ENCODE measurements around the gene TRAPPC4. TPM values are rescaled to one million over a fixed set of nuclear protein-coding genes. Genes with fewer than 3 reads are reported as not detected.

Gene TRAPPC4
- total and polyA plus RNA-seq, 2 experiments from 2014 or later: 90.6 to 210 TPM

DNA sequence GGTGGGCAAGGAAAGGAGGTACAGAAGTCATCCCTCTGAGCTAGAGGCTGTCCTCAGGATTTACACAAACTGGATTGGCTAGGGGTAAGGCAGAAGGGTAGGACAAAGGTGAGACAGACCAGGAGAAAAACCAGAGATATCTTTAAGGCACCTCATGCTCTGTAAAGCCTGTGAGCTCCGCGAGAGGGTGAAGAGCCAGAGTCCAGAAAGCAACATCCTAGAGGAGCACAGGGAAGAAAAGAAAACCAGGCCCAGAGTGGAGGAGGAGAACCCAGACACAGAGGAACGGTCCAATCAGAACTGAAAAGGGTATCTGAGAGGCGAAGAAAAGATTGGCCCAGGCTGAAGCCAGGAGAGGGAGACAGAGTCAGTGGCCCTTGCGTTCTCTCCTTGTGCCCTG lies 7.0 kb downstream of the TRAPPC4 start:
- Histone ChIP-seq H3K4me3 (no peak overlapping the region), H3K27me3 (replicated peaks; ENCODE audit: insufficient read depth) (no peaks in the 10 kb centered on the region), H3K36me3 (ENCODE audit: low read depth) (peaks cover 15% of the 10 kb centered on the region), H3K9me3 (ENCODE audit: low read depth) (no peaks in the 10 kb centered on the region), H3K79me2 (ENCODE audit: insufficient read depth) (peaks cover 30% of the 10 kb centered on the region), H3K9me2 (ENCODE audit: insufficient read depth) (no peaks in the 10 kb centered on the region), H2AFZ (no peak overlapping the region), H3K9ac (no peak overlapping the region), H3K27ac (no peak overlapping the region), H3K4me1 (ENCODE audit: insufficient read depth) (0 out of 2 replicates have a peak, but pooled peaks cover 4% of the 10 kb centered on the region), H3K4me2 (ENCODE audit: unreplicated experiment) (no peak overlapping the region), H3F3A (ENCODE audit: insufficient read depth) (peaks cover 4% of the 10 kb centered on the region; the same call in 1 of the 2 replicates), H4K20me1 (ENCODE audit: insufficient read depth) (no peaks in the 10 kb centered on the region)
- WGBS, 2 experiments (ENCODE audit: low coverage in 1 of 2, low lambda C conversion rate in 2 of 2, missing lambda C conversion rate in 2 of 2): 86 to 88% methylated on average over 5 of the region's 5 CpGs
- TF ChIP-seq EZH2 (IDR thresholded peaks at IDR 0.05; ENCODE audit: insufficient read depth, poor library complexity, severe bottlenecking) (no peak), EZH2phosphoT487 (IDR thresholded peaks at IDR 0.05; ENCODE audit: insufficient read depth, low read depth) (no peak)
- in situ Hi-C loops (cut with MboI): no loop called here
- DNase-seq: no peak

GRCh38 chr11:119025978-119026766 lies 7.6 kb downstream of the TRAPPC4 start:
- Histone ChIP-seq H4K20me1 (ENCODE audit: insufficient read depth) (no peaks in the 10 kb centered on the region), H2AFZ (no peak overlapping the region), H3K79me2 (ENCODE audit: insufficient read depth) (peaks cover 24% of the 10 kb centered on the region), H3K4me3 (no peak overlapping the region), H3K9ac (no peak overlapping the region), H3K27ac (no peak overlapping the region), H3K4me2 (ENCODE audit: unreplicated experiment) (no peak overlapping the region), H3K27me3 (replicated peaks; ENCODE audit: insufficient read depth) (no peaks in the 10 kb centered on the region), H3K36me3 (ENCODE audit: low read depth) (peaks cover 12% of the 10 kb centered on the region), H3F3A (ENCODE audit: insufficient read depth) (peaks cover 4% of the 10 kb centered on the region; the same call in 1 of the 2 replicates), H3K4me1 (ENCODE audit: insufficient read depth) (peaks cover 5% of the 10 kb centered on the region; the same call in 1 of the 2 replicates), H3K9me3 (ENCODE audit: low read depth) (no peaks in the 10 kb centered on the region), H3K9me2 (ENCODE audit: insufficient read depth) (no peaks in the 10 kb centered on the region)
- in situ Hi-C loops (cut with MboI): no loop called here
- DNase-seq: no peak
- WGBS, 2 experiments (ENCODE audit: low coverage in 1 of 2, low lambda C conversion rate in 2 of 2, missing lambda C conversion rate in 2 of 2): 89 to 90% methylated on average over 16 of the region's 16 CpGs
- TF ChIP-seq EZH2 (IDR thresholded peaks at IDR 0.05; ENCODE audit: insufficient read depth, poor library complexity, severe bottlenecking): no peak

DNA sequence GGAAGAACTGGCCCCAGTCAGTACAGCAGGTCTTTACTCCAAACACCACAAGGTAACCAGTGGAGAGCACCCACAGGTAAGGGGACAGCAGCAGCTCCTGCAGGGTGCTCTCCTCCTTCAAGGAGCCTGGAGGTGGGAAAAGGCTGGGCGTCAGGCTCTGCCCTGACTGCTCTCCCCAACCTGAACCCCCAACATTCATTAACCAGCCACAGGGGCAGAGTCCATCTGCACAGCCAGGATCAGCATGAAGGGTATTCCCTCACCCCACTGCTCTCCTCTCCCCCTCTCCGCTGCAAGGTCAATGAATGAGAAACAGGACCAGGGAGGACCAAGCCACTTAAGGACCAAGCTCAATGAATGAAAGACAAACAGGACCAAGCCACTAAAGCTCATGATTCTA lies 8.4 kb downstream of the TRAPPC4 start:
- Histone ChIP-seq H3K9me2 (ENCODE audit: insufficient read depth) (no peaks in the 10 kb centered on the region), H3F3A (ENCODE audit: insufficient read depth) (peaks cover 4% of the 10 kb centered on the region; the same call in 1 of the 2 replicates), H3K9me3 (ENCODE audit: low read depth) (no peaks in the 10 kb centered on the region), H3K4me2 (ENCODE audit: unreplicated experiment) (no peak overlapping the region), H3K27ac (no peak overlapping the region), H3K79me2 (ENCODE audit: insufficient read depth) (peaks cover 16% of the 10 kb centered on the region), H3K27me3 (replicated peaks; ENCODE audit: insufficient read depth) (no peaks in the 10 kb centered on the region), H4K20me1 (ENCODE audit: insufficient read depth) (no peaks in the 10 kb centered on the region), H2AFZ (no peak overlapping the region), H3K4me1 (ENCODE audit: insufficient read depth) (peaks cover 6% of the 10 kb centered on the region; the same call in 1 of the 2 replicates), H3K36me3 (ENCODE audit: low read depth) (peaks cover 7% of the 10 kb centered on the region), H3K9ac (no peak overlapping the region), H3K4me3 (no peak overlapping the region)
- no peak for DNase-seq
- TF ChIP-seq EZH2phosphoT487 (IDR thresholded peaks at IDR 0.05; ENCODE audit: insufficient read depth, low read depth) (no peak), EZH2 (IDR thresholded peaks at IDR 0.05; ENCODE audit: insufficient read depth, poor library complexity, severe bottlenecking) (no peak)
- in situ Hi-C loops (cut with MboI): no loop called here
- 87 to 98% methylated on average over 2 of the region's 2 CpGs for WGBS, 2 experiments (ENCODE audit: low coverage in 1 of 2, low lambda C conversion rate in 2 of 2, missing lambda C conversion rate in 2 of 2)

DNA sequence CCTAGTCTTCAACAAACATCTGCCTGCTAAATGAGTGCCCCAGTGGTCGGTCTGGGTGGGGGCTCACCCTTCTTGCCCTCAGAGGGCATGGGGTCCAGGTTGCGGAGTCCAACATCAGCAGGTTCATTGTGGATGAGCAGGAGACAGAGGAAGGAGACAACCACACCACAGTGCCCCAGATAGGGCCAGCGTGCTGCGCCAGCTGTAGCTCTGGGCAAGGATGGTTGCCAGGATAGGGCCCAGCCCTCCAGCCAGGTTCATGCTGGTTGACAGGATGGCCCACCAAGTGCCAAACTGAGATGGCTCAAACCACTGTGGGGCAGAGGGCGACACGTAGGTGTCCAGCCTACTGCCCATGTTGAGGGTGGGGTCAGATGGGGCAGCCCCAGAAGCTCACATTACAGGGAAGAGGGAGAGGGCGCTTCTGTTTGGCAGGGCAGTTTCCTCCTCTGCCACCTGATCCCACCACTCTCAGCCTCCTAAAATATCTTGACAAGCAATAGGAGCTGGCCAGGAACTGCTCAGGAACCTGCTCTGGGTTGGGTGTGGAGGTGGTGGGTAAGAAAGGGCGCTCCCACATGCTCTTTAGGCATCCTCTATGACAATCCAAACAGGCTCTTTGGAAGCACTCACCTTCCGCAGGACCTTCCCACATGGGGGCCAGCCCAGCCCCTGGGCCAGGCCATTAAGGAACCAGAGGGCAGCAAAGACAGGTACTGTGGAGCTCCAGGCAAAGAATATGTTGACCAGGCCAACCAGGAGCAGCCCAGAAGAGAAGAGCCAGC lies 9.2 kb downstream of the TRAPPC4 start:
- H2AFZ ChIP-seq: no peak overlapping the region
- TF ChIP-seq EZH2 (IDR thresholded peaks at IDR 0.05; ENCODE audit: insufficient read depth, poor library complexity, severe bottlenecking) (no peak), EZH2phosphoT487 (IDR thresholded peaks at IDR 0.05; ENCODE audit: insufficient read depth, low read depth) (no peak)
- in situ Hi-C loops (cut with MboI): no loop called here
- 79 to 91% methylated on average over 9 of the region's 9 CpGs for WGBS, 2 experiments (ENCODE audit: low coverage in 1 of 2, low lambda C conversion rate in 2 of 2, missing lambda C conversion rate in 2 of 2)
- H3K27me3 ChIP-seq (replicated peaks; ENCODE audit: insufficient read depth): no peaks in the 10 kb centered on the region
- no peaks in the 10 kb centered on the region for H3K9me3 ChIP-seq (ENCODE audit: low read depth)
- H3K36me3 ChIP-seq (ENCODE audit: low read depth): peaks cover 7% of the 10 kb centered on the region; the same call in 1 of the 2 replicates
- H3K9me2 ChIP-seq (ENCODE audit: insufficient read depth): no peaks in the 10 kb centered on the region
- H3K27ac ChIP-seq: no peak overlapping the region
- H3K4me2 ChIP-seq (ENCODE audit: unreplicated experiment): no peak overlapping the region
- no peak overlapping the region for H3K4me3 ChIP-seq
- no peak overlapping the region for H3K9ac ChIP-seq
- peaks cover 8% of the 10 kb centered on the region for H3K79me2 ChIP-seq (ENCODE audit: insufficient read depth)
- peaks cover 4% of the 10 kb centered on the region; the same call in 1 of the 2 replicates for H3F3A ChIP-seq (ENCODE audit: insufficient read depth)
- H3K4me1 ChIP-seq (ENCODE audit: insufficient read depth): peaks cover 6% of the 10 kb centered on the region; the same call in 1 of the 2 replicates
- no peak for DNase-seq
- no peaks in the 10 kb centered on the region for H4K20me1 ChIP-seq (ENCODE audit: insufficient read depth)
